ENCODE data around the gene LSS.
"Not testable (repeated sequence)": the region's sequence is repeated elsewhere in the genome, so short reads cannot be mapped to it uniquely, and the experiment has no call there.

The LSS gene

GRCh38 chr21:46152927-46153246 lies 75.7 kb downstream of the LSS start:
- DNase-seq (ENCODE audit: low spot score), result no peak

GRCh38 chr21:46151989-46152926 lies 76.3 kb downstream of the LSS start:
- DNase-seq (ENCODE audit: low spot score), result no peak

- no peak for DNase-seq (ENCODE audit: low spot score)
Measured at GRCh38 chr21:46151261-46151988, 77.1 kb downstream of the LSS start.

- DNase-seq (ENCODE audit: low spot score), result no peak
Measured at GRCh38 chr21:46150491-46151121, 78.0 kb downstream of the LSS start.

- no peak for DNase-seq (ENCODE audit: low spot score)
Measured at GRCh38 chr21:46150073-46150472, 78.5 kb downstream of the LSS start.

- no peak for DNase-seq (ENCODE audit: low spot score)
Measured at GRCh38 chr21:46149205-46149901, 79.2 kb downstream of the LSS start.

GRCh38 chr21:46148106-46148505 lies 80.5 kb downstream of the LSS start:
- DNase-seq (ENCODE audit: low spot score), result no peak

GRCh38 chr21:46147429-46147828 lies 81.1 kb downstream of the LSS start:
- peak; percentile 19 for DNase-seq (ENCODE audit: low spot score)

- DNase-seq (ENCODE audit: low spot score), result no peak
Measured at GRCh38 chr21:46146856-46147255, 81.7 kb downstream of the LSS start.

- DNase-seq (ENCODE audit: low spot score), result no peak
Measured at GRCh38 chr21:46145840-46146691, 82.5 kb downstream of the LSS start.

GRCh38 chr21:46145159-46145839 lies 83.3 kb downstream of the LSS start:
- DNase-seq (ENCODE audit: low spot score), result no peak

- DNase-seq (ENCODE audit: low spot score), result no peak
Measured at GRCh38 chr21:46144464-46145070, 84.0 kb downstream of the LSS start.

- DNase-seq (ENCODE audit: low spot score), result no peak
Measured at GRCh38 chr21:46142582-46143473, 85.7 kb downstream of the LSS start.

- no peak for DNase-seq (ENCODE audit: low spot score)
Measured at GRCh38 chr21:46141767-46142581, 86.6 kb downstream of the LSS start.

- not testable (repeated sequence) for DNase-seq (ENCODE audit: low spot score)
Measured at GRCh38 chr21:46140352-46141003, 88.1 kb downstream of the LSS start.

GRCh38 chr21:46139686-46140085 lies 88.9 kb downstream of the LSS start:
- no peak for DNase-seq (ENCODE audit: low spot score)

GRCh38 chr21:46138383-46138970 lies 90.1 kb downstream of the LSS start:
- DNase-seq (ENCODE audit: low spot score), result no peak
